ENCODE data around the gene SLU7. TPM values are rescaled to one million over a fixed set of nuclear protein-coding genes. Genes with fewer than 3 reads are reported as not detected.

Gene SLU7
- total RNA-seq, 2 experiments from 2014 or later, result 32.2 to 46.2 TPM

- Histone ChIP-seq H3K36me3 (ENCODE audit: insufficient read depth, low read length) (peaks cover 7% of the 10 kb centered on the region; the same call in 1 of the 2 replicates), H3K4me1 (ENCODE audit: insufficient read depth, low read length, poor library complexity, severe bottlenecking) (peaks cover 46% of the 10 kb centered on the region), H3K9me3 (ENCODE audit: low read length) (no peaks in the 10 kb centered on the region), H3K4me2 (ENCODE audit: low read length) (no peak overlapping the region), H3K4me3 (ENCODE audit: low read depth, low read length, poor library complexity, severe bottlenecking) (no peak overlapping the region), H2AFZ (ENCODE audit: low read length) (no peak overlapping the region), H3K79me2 (ENCODE audit: insufficient read depth, low read depth, low read length) (no peaks in the 10 kb centered on the region), H3K9me2 (ENCODE audit: insufficient read depth, low read length) (no peaks in the 10 kb centered on the region), H4K20me1 (ENCODE audit: insufficient read depth, low read length) (no peaks in the 10 kb centered on the region), H3K27ac (ENCODE audit: low read depth, low read length, poor library complexity, severe bottlenecking) (no peak overlapping the region)
- DNase-seq (ENCODE audit: low spot score), result no peak
- intact Hi-C loops (cut with micrococcal nuclease; ENCODE audit: unreplicated experiment), result loop anchor here (5.0 to 10.0 kb wide), 3 partner anchors 139 to 351 kb away; no protein-coding TSS in a partner anchor
- ChIA-PET CTCF (ENCODE audit: unreplicated experiment) (no interaction called here), POLR2A (interaction anchor here (0.7 to 1.5 kb wide), 6 partner anchors 9 to 35 kb away, joined by 3 to 7 read pairs (median 4); partner anchors contain the start of genes PTTG1 and SLU7)
- TF ChIP-seq, protein P1, sequence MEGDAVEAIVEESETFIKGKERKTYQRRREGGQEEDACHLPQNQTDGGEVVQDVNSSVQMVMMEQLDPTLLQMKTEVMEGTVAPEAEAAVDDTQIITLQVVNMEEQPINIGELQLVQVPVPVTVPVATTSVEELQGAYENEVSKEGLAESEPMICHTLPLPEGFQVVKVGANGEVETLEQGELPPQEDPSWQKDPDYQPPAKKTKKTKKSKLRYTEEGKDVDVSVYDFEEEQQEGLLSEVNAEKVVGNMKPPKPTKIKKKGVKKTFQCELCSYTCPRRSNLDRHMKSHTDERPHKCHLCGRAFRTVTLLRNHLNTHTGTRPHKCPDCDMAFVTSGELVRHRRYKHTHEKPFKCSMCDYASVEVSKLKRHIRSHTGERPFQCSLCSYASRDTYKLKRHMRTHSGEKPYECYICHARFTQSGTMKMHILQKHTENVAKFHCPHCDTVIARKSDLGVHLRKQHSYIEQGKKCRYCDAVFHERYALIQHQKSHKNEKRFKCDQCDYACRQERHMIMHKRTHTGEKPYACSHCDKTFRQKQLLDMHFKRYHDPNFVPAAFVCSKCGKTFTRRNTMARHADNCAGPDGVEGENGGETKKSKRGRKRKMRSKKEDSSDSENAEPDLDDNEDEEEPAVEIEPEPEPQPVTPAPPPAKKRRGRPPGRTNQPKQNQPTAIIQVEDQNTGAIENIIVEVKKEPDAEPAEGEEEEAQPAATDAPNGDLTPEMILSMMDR (conservative IDR thresholded peaks at IDR 0.05; ENCODE audit: low read length), result no peak
- TF ChIP-seq EZH2phosphoT487 (IDR thresholded peaks at IDR 0.05; ENCODE audit: borderline replicate concordance, low read depth, low read length), result no peak
- BruUV-seq (replicated peaks), result no TSS peak
Measured at GRCh38 chr5:160436017-160436416, 17.1 kb upstream of the SLU7 start.

GRCh38 chr5:160435532-160435931, 16.7 kb upstream of the SLU7 start:
- TF ChIP-seq, protein P1 (conservative IDR thresholded peaks at IDR 0.05; ENCODE audit: low read length), result no peak
- no peak for TF ChIP-seq EZH2phosphoT487 (IDR thresholded peaks at IDR 0.05; ENCODE audit: borderline replicate concordance, low read depth, low read length)
- Histone ChIP-seq H3K9me2 (ENCODE audit: insufficient read depth, low read length) (no peaks in the 10 kb centered on the region), H3K4me1 (ENCODE audit: insufficient read depth, low read length, poor library complexity, severe bottlenecking) (peaks cover 48% of the 10 kb centered on the region), H3K4me3 (ENCODE audit: low read depth, low read length, poor library complexity, severe bottlenecking) (no peak overlapping the region), H4K20me1 (ENCODE audit: insufficient read depth, low read length) (no peaks in the 10 kb centered on the region), H3K9me3 (ENCODE audit: low read length) (no peaks in the 10 kb centered on the region), H3K4me2 (ENCODE audit: low read length) (no peak overlapping the region), H3K79me2 (ENCODE audit: insufficient read depth, low read depth, low read length) (no peaks in the 10 kb centered on the region), H2AFZ (ENCODE audit: low read length) (no peak overlapping the region), H3K36me3 (ENCODE audit: insufficient read depth, low read length) (peaks cover 12% of the 10 kb centered on the region; the same call in 1 of the 2 replicates), H3K27ac (ENCODE audit: low read depth, low read length, poor library complexity, severe bottlenecking) (no peak overlapping the region)
- CTCF ChIA-PET (ENCODE audit: unreplicated experiment), result no interaction called here
- no TSS peak for BruUV-seq (replicated peaks)
- POLR2A ChIA-PET, result interaction anchor here (0.7 to 1.5 kb wide), 6 partner anchors 9 to 36 kb away, joined by 3 to 7 read pairs (median 4); partner anchors contain the start of genes PTTG1 and SLU7
- intact Hi-C loops (cut with micrococcal nuclease; ENCODE audit: unreplicated experiment), result loop anchor here (5.0 to 10.0 kb wide), 3 partner anchors 139 to 352 kb away; no protein-coding TSS in a partner anchor
- no peak for DNase-seq (ENCODE audit: low spot score)

DNA sequence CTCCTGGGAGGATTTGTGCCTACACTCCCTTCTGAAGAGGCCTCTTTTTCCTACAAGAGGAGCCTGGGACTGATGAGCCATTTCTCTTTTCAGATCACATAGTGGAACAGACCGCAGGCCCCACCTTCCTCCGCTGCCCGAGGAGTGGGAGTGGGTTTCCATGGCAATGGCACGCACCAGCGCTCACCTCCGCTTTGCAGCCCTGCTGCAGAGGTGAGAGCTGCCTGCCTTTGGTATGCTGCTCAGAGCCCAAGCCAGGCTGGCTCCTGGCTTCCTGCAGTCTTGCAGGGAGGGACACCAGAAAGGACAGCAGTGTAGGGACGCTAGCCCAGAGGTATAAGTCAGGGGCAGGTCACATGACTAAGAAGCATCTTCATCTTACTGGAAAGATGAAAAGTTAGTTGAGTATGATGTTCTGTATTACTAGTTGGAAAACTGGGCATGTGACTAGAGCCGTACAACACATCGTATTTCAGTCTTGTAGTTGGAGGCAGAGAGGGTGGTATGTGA, 15.2 kb upstream of the SLU7 start:
- H2AFZ ChIP-seq (ENCODE audit: low read length), result peak overlapping the region; percentile 18; the same call in 1 of the 2 replicates
- TF ChIP-seq, protein P1 (conservative IDR thresholded peaks at IDR 0.05; ENCODE audit: low read length), result no peak
- TF ChIP-seq EZH2phosphoT487 (IDR thresholded peaks at IDR 0.05; ENCODE audit: borderline replicate concordance, low read depth, low read length), result no peak
- H3K4me3 ChIP-seq (ENCODE audit: low read depth, low read length, poor library complexity, severe bottlenecking), result peak overlapping the region; percentile 13
- no peaks in the 10 kb centered on the region for H3K9me3 ChIP-seq (ENCODE audit: low read length)
- no peaks in the 10 kb centered on the region for H4K20me1 ChIP-seq (ENCODE audit: insufficient read depth, low read length)
- CTCF ChIA-PET (ENCODE audit: unreplicated experiment), result no interaction called here
- POLR2A ChIA-PET, result interaction anchor here (0.6 to 2.4 kb wide), 5 partner anchors 9 to 32 kb away, joined by 3 to 13 read pairs (median 3); partner anchors contain the start of genes PTTG1 and SLU7
- H3K4me2 ChIP-seq (ENCODE audit: low read length), result peak overlapping the region; percentile 59
- H3K9me2 ChIP-seq (ENCODE audit: insufficient read depth, low read length), result no peaks in the 10 kb centered on the region
- BruUV-seq (replicated peaks), result no TSS peak
- DNase-seq (ENCODE audit: low spot score), result peak; percentile 71
- no peaks in the 10 kb centered on the region for H3K79me2 ChIP-seq (ENCODE audit: insufficient read depth, low read depth, low read length)
- peaks cover 50% of the 10 kb centered on the region for H3K4me1 ChIP-seq (ENCODE audit: insufficient read depth, low read length, poor library complexity, severe bottlenecking)
- peaks cover 27% of the 10 kb centered on the region for H3K36me3 ChIP-seq (ENCODE audit: insufficient read depth, low read length)
- intact Hi-C loops (cut with micrococcal nuclease; ENCODE audit: unreplicated experiment), result loop anchor here (10.0 kb wide), 2 partner anchors 141 to 251 kb away; no protein-coding TSS in a partner anchor
- H3K27ac ChIP-seq (ENCODE audit: low read depth, low read length, poor library complexity, severe bottlenecking), result no peak overlapping the region

Measured in OCI-LY7 (cell line).